Epithelial cell of esophagus (primary cell): ENCODE data around the gene BBOX1.

Experiments
- DNase-seq: peaks from one replicate; pipeline ENCODE4 v3.0.0; 2010; ENCODE audit warnings: low read depth
- H3K4me3 ChIP-seq: 2 replicates; pipeline ENCODE4 v1.5.1; 2011; ENCODE audit warnings: mild to moderate bottlenecking, low read length, control low read depth
- CTCF ChIP-seq: IDR thresholded peaks from 2 replicates; pipeline ENCODE4 v1.5.1; 2011; ENCODE audit warnings: low read depth, mild to moderate bottlenecking, low read length, control low read depth, inconsistent platforms; ENCODE audit not compliant: insufficient read depth; ENCODE audit errors: missing control alignments

The BBOX1 gene

GRCh38 chr11:27060816-27061460, 20.3 kb downstream of the BBOX1 start:
- no peak for DNase-seq
- TF ChIP-seq CTCF: no peak
- no peak overlapping the region for H3K4me3 ChIP-seq

GRCh38 chr11:27061461-27061821, 20.8 kb downstream of the BBOX1 start:
- DNase-seq: no peak
- H3K4me3 ChIP-seq: no peak overlapping the region
- TF ChIP-seq CTCF: no peak

GRCh38 chr11:27064086-27064485, 23.5 kb downstream of the BBOX1 start:
- DNase-seq: no peak

GRCh38 chr11:27075192-27075591, 34.6 kb downstream of the BBOX1 start:
- no peak for TF ChIP-seq CTCF
- no peak overlapping the region for H3K4me3 ChIP-seq
- DNase-seq: no peak

More at GRCh38 chr11:27064086-27064485, 23.5 kb downstream of the BBOX1 start:
- TF ChIP-seq CTCF: no peak
- H3K4me3 ChIP-seq: no peak overlapping the region

GRCh38 chr11:27075655-27076054, 35.0 kb downstream of the BBOX1 start:
- DNase-seq: no peak
- no peak overlapping the region for H3K4me3 ChIP-seq
- TF ChIP-seq CTCF: no peak

- no peak overlapping the region for H3K4me3 ChIP-seq
- no peak for DNase-seq
Observed at GRCh38 chr11:27076121-27076589, 35.5 kb downstream of the BBOX1 start.

More at GRCh38 chr11:27076121-27076589, 35.5 kb downstream of the BBOX1 start:
- no peak for TF ChIP-seq CTCF
